Mesendoderm (in vitro differentiated cells): ENCODE measurements around the gene MAN1B1. TPM values are rescaled to one million over a fixed set of nuclear protein-coding genes. Genes with fewer than 3 reads are reported as not detected.

Source experiments
- small RNA-seq: library from polyadenylated mRNA; stranded (forward); fragments of <200 nt; extraction: miRNeasy Mini kit (QIAGEN cat#:217004); gene quantifications from one replicate; pipeline ENCODE3, GENCODE V24; 2013; ENCODE audit not compliant: insufficient read depth

Gene MAN1B1

Small RNA genes lying within 50 kb of the gene (small RNA-seq; reads per million reads assigned to genes)
- gene RF00153 = not detected
